Activated T-helper 1 cell treated with anti-CD3 and anti-CD28 coated beads, Interleukin-12 subunit alpha, Interleukin-12 subunit beta, Interleukin-2, Interleukin-4 antibody, amounts not matched to agents 30 ng/mL and 10 ng/mL and 1 ng/mL, durations not matched to agents 14 hours and 24 hours and 36 hours (primary cell): ENCODE data around the gene EIF3K. TPM values are rescaled to one million over a fixed set of nuclear protein-coding genes. Genes with fewer than 3 reads are reported as not detected.

ENCODE experiments used
- DNase-seq: peaks from one replicate; pipeline ENCODE4 v3.0.0; 2021; ENCODE audit warnings: low spot score
- H3K27ac Mint-ChIP-seq: one replicate; pipeline ENCODE4 v1.8.0; 2021; ENCODE audit warnings: mild to moderate bottlenecking, mixed read lengths
- H3K27me3 Mint-ChIP-seq: one replicate; pipeline ENCODE4 v1.8.0; 2022; ENCODE audit warnings: mild to moderate bottlenecking, moderate library complexity, mixed read lengths; ENCODE audit not compliant: insufficient read depth
- H3K36me3 Mint-ChIP-seq: one replicate; pipeline ENCODE4 v1.8.0; 2021; ENCODE audit warnings: low read depth, mixed read lengths
- H3K4me1 Mint-ChIP-seq: one replicate; pipeline ENCODE4 v1.8.0; 2021; ENCODE audit warnings: low read depth, mixed read lengths
- H3K4me3 Mint-ChIP-seq: one replicate; pipeline ENCODE4 v1.8.0; 2021; ENCODE audit warnings: mild to moderate bottlenecking, moderate library complexity, mixed read lengths
- H3K9me3 Mint-ChIP-seq: one replicate; pipeline ENCODE4 v1.8.0; 2021; ENCODE audit warnings: mixed read lengths
- intact Hi-C: fragments of 100-400 bp; cut with micrococcal nuclease; formaldehyde crosslinking; loops from one replicate; pipeline ENCODE4 v1.15.1; 2024
- total RNA-seq: library from RNA; stranded (reverse); gene quantifications from 2 replicates; pipeline ENCODE4 v1.2.3, GENCODE V29; 2022

The EIF3K gene
- total RNA-seq, 1 donor from 2014 or later: 326 TPM

DNA sequence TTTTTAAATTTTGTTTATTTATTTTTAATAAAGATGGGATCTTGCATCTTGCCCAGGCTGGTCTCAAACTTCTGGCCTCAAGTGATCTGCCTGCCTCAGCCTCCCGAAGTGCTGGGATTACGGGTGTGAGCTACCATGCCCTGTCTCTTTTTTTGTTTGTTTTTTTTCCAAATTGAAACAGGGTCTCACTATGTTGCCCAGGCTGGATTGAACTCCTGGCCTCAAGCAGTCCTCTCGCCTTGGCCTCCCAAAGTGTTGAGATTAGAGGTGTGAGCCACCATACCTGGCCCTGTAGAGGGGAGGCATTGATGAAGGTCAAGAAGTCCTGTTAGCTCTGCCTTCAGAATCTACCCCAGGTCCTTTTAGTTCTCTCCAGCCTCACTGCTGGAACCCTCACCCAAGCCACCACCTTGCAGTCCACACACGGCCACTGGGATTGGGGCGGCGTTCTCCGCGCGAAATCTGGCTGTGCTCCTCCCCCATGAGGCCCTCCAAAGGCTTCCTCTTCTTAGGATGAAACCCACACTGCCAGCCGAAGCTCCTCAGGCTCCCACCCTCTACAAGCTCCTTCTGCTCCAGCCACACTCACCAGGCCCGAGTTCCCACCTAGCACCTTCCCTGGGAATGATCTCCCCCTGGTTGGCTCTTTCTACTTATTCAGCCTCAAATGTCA is 63.3 kb downstream of the EIF3K start:
- intact Hi-C loops: loop anchor here (5.0 kb wide), 1 partner anchor 35 kb away; the partner anchor contains the start of gene ACTN4
- H3K27ac Mint-ChIP-seq: peak overlapping the region; percentile 3
- H3K4me3 Mint-ChIP-seq: peak overlapping the region; percentile 26
- no peak for DNase-seq
- no peaks in the 10 kb centered on the region for H3K27me3 Mint-ChIP-seq
- peaks cover 4% of the 10 kb centered on the region for H3K9me3 Mint-ChIP-seq
- peaks cover 20% of the 10 kb centered on the region for H3K36me3 Mint-ChIP-seq
- peaks cover 97% of the 10 kb centered on the region for H3K4me1 Mint-ChIP-seq

DNA sequence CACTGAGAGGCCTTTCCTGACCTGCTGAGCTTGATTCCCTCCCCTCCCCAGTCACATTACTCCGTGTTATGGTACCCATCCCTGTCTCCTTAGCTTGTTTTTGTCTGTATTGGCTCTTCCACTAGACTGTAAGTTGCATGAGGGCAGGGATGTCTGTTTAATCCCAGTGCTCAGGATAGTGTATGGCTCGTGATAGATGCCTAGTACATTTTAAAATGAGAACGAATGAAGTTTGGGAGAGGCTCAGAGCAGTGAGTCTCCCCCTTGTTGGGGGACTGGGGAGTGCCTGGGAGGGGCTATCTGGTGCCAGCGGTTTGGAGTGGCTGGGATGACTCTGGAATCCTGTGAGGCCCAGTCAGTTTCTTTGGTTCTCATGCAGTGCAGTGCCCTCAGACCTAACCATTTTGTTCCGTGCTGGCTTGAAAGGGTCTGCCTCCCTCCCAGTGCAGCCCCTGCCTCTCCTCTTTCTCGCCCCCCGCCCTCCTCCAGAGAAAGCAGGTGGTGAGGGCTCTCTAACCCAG is 63.9 kb downstream of the EIF3K start:
- Mint-ChIP-seq H3K27ac (peak overlapping the region; percentile 6), H3K4me1 (peaks cover 97% of the 10 kb centered on the region), H3K4me3 (no peak overlapping the region), H3K9me3 (peaks cover 4% of the 10 kb centered on the region), H3K27me3 (no peaks in the 10 kb centered on the region), H3K36me3 (peaks cover 21% of the 10 kb centered on the region)
- DNase-seq: no peak
- intact Hi-C loops: loop anchor here (5.0 kb wide), 1 partner anchor 36 kb away; the partner anchor contains the start of gene ACTN4

DNA sequence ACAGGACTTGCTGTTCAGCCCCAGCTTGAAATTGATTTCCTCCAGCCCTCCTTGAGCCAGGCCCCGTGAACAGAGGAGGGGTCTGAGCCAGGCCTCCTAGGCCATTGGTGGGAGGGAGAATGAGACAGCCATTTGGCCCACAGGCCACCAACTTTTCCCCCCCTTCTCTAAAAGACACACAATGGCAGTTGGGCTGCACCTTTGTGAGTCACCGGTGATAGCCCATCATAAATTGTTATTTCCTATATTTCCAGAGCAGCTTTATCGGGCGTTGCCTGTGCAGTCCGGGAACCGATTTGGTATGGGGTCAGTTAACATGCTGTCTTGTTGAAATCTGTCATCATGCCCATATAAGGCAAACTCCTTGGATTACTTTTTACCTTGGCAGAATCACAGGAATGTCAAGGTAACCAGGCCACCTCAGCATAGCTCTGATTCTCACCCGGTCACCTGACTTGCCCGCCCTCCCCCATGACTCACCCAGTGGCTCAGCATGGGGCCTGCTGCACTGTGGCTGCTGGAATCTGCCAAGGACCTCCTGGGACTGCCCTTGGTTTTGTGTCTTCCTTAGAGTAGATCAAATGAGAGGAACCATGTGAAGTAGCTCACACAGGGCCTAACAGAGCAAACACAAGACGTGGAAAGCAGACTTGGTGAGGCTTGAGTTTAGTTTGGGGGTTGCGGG is 64.5 kb downstream of the EIF3K start:
- no peak for DNase-seq
- Mint-ChIP-seq H3K4me3 (peak overlapping the region; percentile 31), H3K27me3 (no peaks in the 10 kb centered on the region), H3K36me3 (peaks cover 19% of the 10 kb centered on the region), H3K4me1 (peaks cover 92% of the 10 kb centered on the region), H3K9me3 (peaks cover 4% of the 10 kb centered on the region), H3K27ac (peak overlapping the region; percentile 23)
- intact Hi-C loops: loop anchor here (5.0 kb wide), 1 partner anchor 36 kb away; the partner anchor contains the start of gene ACTN4

DNA sequence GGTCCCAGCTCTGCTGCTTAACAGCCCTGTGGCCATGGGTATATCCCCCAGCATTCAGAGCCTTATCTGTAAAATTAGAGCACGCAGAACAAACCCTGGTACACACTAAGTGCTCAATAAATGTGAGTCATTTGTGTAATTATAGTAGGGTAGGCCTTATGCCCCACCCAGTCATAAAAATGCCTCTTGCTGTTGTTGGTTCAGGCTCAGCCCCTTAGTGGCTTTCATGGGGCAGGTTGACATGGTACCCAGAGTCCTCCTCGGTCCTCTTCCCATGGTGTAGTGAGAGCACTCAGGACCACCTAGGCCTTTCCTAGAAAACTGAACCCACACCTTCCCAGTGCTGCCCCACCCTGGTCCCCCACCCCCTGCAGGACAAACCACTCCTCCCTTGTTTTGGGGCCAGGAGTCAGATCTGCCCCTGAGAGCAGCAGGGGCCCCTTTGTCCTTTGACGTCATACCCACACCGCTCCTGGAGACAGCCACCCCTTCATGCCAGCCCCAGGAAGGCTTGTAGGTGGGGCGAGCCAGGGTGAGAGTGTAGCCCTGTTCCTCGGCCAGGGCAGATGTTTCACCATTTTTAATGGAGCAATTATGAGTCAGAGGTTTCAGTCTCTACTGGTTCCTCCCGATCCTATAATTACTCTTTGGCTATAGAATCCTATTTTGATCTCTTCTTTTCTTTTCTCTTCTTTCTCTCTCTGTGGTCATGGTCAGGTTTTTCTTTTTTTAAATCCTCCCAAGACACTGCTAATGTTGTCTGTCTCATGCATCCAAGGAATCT is 65.3 kb downstream of the EIF3K start:
- peak overlapping the region; percentile 40 for H3K27ac Mint-ChIP-seq
- peaks cover 4% of the 10 kb centered on the region for H3K9me3 Mint-ChIP-seq
- no peak for DNase-seq
- H3K36me3 Mint-ChIP-seq: peaks cover 19% of the 10 kb centered on the region
- peak overlapping the region; percentile 20 for H3K4me3 Mint-ChIP-seq
- H3K4me1 Mint-ChIP-seq: peaks cover 92% of the 10 kb centered on the region
- intact Hi-C loops: loop anchor here (5.0 kb wide), 1 partner anchor 37 kb away; the partner anchor contains the start of gene ACTN4
- H3K27me3 Mint-ChIP-seq: no peaks in the 10 kb centered on the region

DNA sequence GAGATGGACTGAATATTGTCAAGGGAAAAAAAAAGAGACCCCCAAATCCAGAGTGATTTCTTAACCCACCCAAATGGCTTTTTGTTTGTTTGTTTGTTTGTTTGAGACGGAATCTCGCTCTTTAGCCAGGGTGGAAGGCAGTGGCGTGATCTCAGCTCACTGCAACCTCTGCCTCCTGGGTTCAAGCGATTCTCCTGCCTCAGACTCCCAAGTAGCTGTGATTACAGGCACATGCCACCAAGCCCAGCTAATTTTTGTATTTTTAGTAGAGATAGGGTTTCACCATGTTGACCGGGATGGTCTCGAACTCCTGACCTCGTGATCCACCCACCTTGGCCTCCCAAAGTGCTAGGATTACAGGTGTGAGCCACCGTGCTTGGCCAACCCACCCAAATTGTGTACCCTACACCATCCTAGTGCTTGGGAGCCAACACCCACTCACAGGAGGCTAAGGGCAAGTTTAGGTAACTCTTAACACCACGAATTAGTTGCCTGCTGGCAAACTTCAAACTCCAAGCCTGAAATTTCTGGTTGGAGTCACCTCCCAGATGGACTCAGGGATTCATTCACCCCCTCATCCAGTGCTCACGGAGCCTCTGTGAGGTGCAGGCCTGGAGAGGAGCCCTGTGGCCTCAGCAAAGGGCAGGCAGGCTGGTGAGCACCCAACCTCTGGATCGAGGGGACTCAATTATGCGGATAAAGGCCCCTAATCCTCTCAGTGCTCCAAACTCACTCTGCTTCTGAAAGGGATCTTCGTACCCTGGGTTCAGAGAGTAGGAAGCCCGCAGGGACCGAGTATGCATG is 66.1 kb downstream of the EIF3K start:
- DNase-seq: no peak
- peak overlapping the region; percentile 88 for H3K27ac Mint-ChIP-seq
- intact Hi-C loops: loop anchor here (5.0 kb wide), 1 partner anchor 38 kb away; the partner anchor contains the start of gene ACTN4
- H3K27me3 Mint-ChIP-seq: no peaks in the 10 kb centered on the region
- H3K36me3 Mint-ChIP-seq: peaks cover 20% of the 10 kb centered on the region
- H3K4me1 Mint-ChIP-seq: peaks cover 86% of the 10 kb centered on the region
- H3K4me3 Mint-ChIP-seq: peak overlapping the region; percentile 20
- peaks cover 4% of the 10 kb centered on the region for H3K9me3 Mint-ChIP-seq

DNA sequence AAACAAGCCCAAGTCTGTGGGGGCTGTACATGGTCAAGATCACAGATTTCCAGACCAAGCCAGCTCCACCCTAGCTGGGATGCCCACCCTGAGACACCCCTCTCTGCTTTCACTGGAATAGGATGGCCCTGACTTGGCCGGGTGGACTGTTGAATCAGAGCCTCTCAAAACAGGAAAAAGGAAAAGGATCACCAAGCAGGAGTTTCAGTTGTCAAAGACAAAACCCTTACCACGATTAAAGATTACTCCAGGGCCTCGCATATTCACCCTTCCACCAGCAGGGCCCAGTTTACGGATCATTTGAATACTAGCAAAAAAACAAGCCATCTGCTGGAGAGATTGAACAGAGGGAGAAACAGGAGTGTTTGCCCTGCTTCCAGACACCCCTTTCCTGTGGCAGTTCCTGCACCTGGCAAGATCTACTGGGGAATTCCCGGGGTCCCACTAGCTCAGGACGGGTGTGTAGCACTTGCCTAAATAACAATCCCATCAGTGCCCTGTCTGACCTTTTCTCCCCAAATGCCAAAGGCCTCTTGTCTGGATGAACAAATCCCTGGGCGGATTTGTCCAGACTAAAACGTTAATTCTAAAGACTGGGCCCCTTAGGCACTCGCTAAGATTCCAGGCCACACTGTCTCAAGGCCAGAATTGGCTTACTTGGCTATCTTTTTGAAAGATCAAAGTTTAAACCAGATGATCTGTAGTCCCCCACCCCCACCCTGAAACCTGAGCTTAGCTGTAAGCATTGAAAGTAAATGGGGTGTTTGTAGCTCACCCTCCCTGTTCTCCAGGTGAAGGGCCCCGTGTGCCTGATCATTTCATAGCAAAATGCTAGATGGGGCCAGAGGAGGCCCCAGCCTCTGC is 66.9 kb downstream of the EIF3K start:
- Mint-ChIP-seq H3K27ac (peak overlapping the region; percentile 88), H3K4me1 (peaks cover 84% of the 10 kb centered on the region), H3K27me3 (no peaks in the 10 kb centered on the region), H3K4me3 (peak overlapping the region; percentile 71), H3K9me3 (peaks cover 4% of the 10 kb centered on the region), H3K36me3 (peaks cover 25% of the 10 kb centered on the region)
- DNase-seq: no peak
- intact Hi-C loops: loop anchor here (1.0 kb wide), 1 partner anchor 31 kb away; no protein-coding TSS in a partner anchor

DNA sequence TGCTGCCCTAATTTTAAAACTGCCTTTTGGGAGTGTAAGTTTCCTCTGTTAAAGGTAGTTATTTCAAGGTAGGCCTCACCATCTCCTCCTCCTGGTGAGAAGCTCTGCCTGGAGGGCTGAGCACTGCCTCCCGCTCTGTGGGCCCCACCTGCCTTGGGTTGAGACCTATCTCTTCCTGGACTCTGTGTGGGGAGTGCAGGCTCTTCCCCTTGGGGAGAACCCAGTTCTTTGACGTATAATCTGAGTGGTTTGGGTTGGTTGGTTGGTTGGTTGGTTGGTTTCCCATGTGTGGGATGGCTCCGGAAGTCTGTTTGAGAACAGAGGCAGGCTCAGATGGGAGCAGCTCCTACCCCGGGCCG is 67.5 kb downstream of the EIF3K start:
- H3K4me3 Mint-ChIP-seq: peak overlapping the region; percentile 71
- peaks cover 80% of the 10 kb centered on the region for H3K4me1 Mint-ChIP-seq
- DNase-seq: peak; percentile 35
- intact Hi-C loops: loop anchor here (1.0 kb wide), 1 partner anchor 31 kb away; no protein-coding TSS in a partner anchor
- peaks cover 23% of the 10 kb centered on the region for H3K36me3 Mint-ChIP-seq
- peak overlapping the region; percentile 88 for H3K27ac Mint-ChIP-seq
- peaks cover 4% of the 10 kb centered on the region for H3K9me3 Mint-ChIP-seq
- H3K27me3 Mint-ChIP-seq: no peaks in the 10 kb centered on the region

Other genes with a start within 250 kb of the EIF3K start
- 292 and 298 TPM in 2 replicates for gene PSMD8, start 244.6 kb upstream of the EIF3K start, total RNA-seq
- gene GGN, start 231.2 kb upstream of the EIF3K start, total RNA-seq: 0.17 and 0.39 TPM in 2 replicates
- gene SPRED3, start 230.5 kb upstream of the EIF3K start, total RNA-seq: 2.2 and 2.6 TPM in 2 replicates
- 26.6 and 27.5 TPM in 2 replicates for gene FAM98C, start 216.1 kb upstream of the EIF3K start, total RNA-seq
- gene RASGRP4, start 193.0 kb upstream of the EIF3K start, total RNA-seq: 1.5 and 1.8 TPM in 2 replicates
- gene RYR1, start 185.5 kb upstream of the EIF3K start, total RNA-seq: 2.6 and 3.8 TPM in 2 replicates
- 159 and 182 TPM in 2 replicates for gene MAP4K1, start 1.2 kb upstream of the EIF3K start, total RNA-seq
- gene ACTN4, start 28.5 kb downstream of the EIF3K start, total RNA-seq: 281 and 287 TPM in 2 replicates
- 1.1 and 2.5 TPM in 2 replicates for gene CAPN12, start 125.3 kb downstream of the EIF3K start, total RNA-seq
- not detected in 2 replicates for gene LGALS7, start 154.3 kb downstream of the EIF3K start, total RNA-seq
- not detected in 2 replicates for gene LGALS7B, start 170.0 kb downstream of the EIF3K start, total RNA-seq
- gene LGALS4, start 193.8 kb downstream of the EIF3K start, total RNA-seq: 1.1 and 1.3 TPM in 2 replicates
- gene ECH1, start 212.6 kb downstream of the EIF3K start, total RNA-seq: 125 and 132 TPM in 2 replicates
- 632 and 659 TPM in 2 replicates for gene HNRNPL, start 230.8 kb downstream of the EIF3K start, total RNA-seq